Osteoblast (primary cell): ENCODE data around the gene AAMDC. TPM values are rescaled to one million over a fixed set of nuclear protein-coding genes. Genes with fewer than 3 reads are reported as not detected.

Source experiments
- DNase-seq: peaks from one replicate; pipeline ENCODE4 v3.0.0; 2011; ENCODE audit warnings: low spot score, mixed read lengths; ENCODE audit not compliant: insufficient read length; ENCODE audit errors: missing footprints
- H2AFZ ChIP-seq: 2 replicates; pipeline ENCODE4 v1.6.0; 2011; ENCODE audit warnings: mild to moderate bottlenecking, low read length
- H3K27ac ChIP-seq: 2 replicates; pipeline ENCODE4 v1.5.1; 2011; ENCODE audit warnings: mild to moderate bottlenecking, low read depth, low read length, moderate library complexity
- H3K27me3 ChIP-seq: 2 replicates; pipeline ENCODE4 v1.6.0; 2012; ENCODE audit warnings: mild to moderate bottlenecking, control low read depth, inconsistent platforms, low read length, moderate library complexity; ENCODE audit not compliant: insufficient read depth
- H3K36me3 ChIP-seq: 2 replicates; pipeline ENCODE4 v1.5.1; 2011; ENCODE audit warnings: mild to moderate bottlenecking, low read length, control low read depth, moderate library complexity; ENCODE audit not compliant: insufficient read depth
- H3K4me1 ChIP-seq: 2 replicates; pipeline ENCODE4 v1.5.1; 2011; ENCODE audit warnings: mild to moderate bottlenecking, low read length, control low read depth, moderate library complexity; ENCODE audit not compliant: insufficient read depth
- H3K4me2 ChIP-seq: 2 replicates; pipeline ENCODE4 v1.6.0; 2011; ENCODE audit warnings: mild to moderate bottlenecking, low read length; ENCODE audit not compliant: insufficient read depth
- H3K4me3 ChIP-seq: fragments of 200-600 bp; sonication (generic); 3 replicates; pipeline ENCODE4 v1.5.1; 2012; ENCODE audit warnings: mild to moderate bottlenecking, low read length, inconsistent platforms; ENCODE audit not compliant: insufficient read depth
- H3K79me2 ChIP-seq: 2 replicates; pipeline ENCODE4 v1.6.0; 2012; ENCODE audit warnings: mild to moderate bottlenecking, low read length, control low read depth, inconsistent platforms; ENCODE audit not compliant: insufficient read depth
- H3K9me3 ChIP-seq: 2 replicates; pipeline ENCODE4 v1.5.1; 2011; ENCODE audit warnings: low read depth, low read length, control low read depth
- H4K20me1 ChIP-seq: 2 replicates; pipeline ENCODE4 v1.6.0; 2012; ENCODE audit warnings: mild to moderate bottlenecking, low read length, control low read depth; ENCODE audit not compliant: insufficient read depth
- total RNA-seq: library from RNA; depleted of rRNA; stranded (reverse); fragments of >200 nt; gene quantifications from 2 replicates; pipeline ENCODE4 v1.2.3, GENCODE V29; 2012
- TF ChIP-seq, protein P1 (sequence below): IDR thresholded peaks from 2 replicates; pipeline ENCODE4 v1.5.1; 2011; ENCODE audit warnings: mild to moderate bottlenecking, low read depth, low read length, moderate library complexity; ENCODE audit errors: extremely low read depth

The AAMDC gene
- total RNA-seq, 1 donor, result 14.8 TPM

GRCh38 chr11:77799338-77799737 lies 21.6 kb upstream of the AAMDC start:
- TF ChIP-seq, protein P1, sequence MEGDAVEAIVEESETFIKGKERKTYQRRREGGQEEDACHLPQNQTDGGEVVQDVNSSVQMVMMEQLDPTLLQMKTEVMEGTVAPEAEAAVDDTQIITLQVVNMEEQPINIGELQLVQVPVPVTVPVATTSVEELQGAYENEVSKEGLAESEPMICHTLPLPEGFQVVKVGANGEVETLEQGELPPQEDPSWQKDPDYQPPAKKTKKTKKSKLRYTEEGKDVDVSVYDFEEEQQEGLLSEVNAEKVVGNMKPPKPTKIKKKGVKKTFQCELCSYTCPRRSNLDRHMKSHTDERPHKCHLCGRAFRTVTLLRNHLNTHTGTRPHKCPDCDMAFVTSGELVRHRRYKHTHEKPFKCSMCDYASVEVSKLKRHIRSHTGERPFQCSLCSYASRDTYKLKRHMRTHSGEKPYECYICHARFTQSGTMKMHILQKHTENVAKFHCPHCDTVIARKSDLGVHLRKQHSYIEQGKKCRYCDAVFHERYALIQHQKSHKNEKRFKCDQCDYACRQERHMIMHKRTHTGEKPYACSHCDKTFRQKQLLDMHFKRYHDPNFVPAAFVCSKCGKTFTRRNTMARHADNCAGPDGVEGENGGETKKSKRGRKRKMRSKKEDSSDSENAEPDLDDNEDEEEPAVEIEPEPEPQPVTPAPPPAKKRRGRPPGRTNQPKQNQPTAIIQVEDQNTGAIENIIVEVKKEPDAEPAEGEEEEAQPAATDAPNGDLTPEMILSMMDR, result no peak
- Histone ChIP-seq H3K4me2 (no peak overlapping the region), H3K4me1 (no peaks in the 10 kb centered on the region), H3K27me3 (no peaks in the 10 kb centered on the region), H3K4me3 (no peak overlapping the region), H3K9me3 (no peaks in the 10 kb centered on the region), H3K79me2 (peaks cover 97% of the 10 kb centered on the region), H2AFZ (no peak overlapping the region), H3K27ac (no peak overlapping the region), H3K36me3 (no peaks in the 10 kb centered on the region), H4K20me1 (peaks cover 80% of the 10 kb centered on the region)
- no peak for DNase-seq

GRCh38 chr11:77800449-77800848 lies 20.5 kb upstream of the AAMDC start:
- DNase-seq, result no peak
- peaks cover 97% of the 10 kb centered on the region for H3K79me2 ChIP-seq
- H4K20me1 ChIP-seq, result peaks cover 85% of the 10 kb centered on the region
- no peak overlapping the region for H3K4me2 ChIP-seq
- H3K27me3 ChIP-seq, result no peaks in the 10 kb centered on the region
- no peaks in the 10 kb centered on the region for H3K4me1 ChIP-seq
- H3K36me3 ChIP-seq, result no peaks in the 10 kb centered on the region
- H3K4me3 ChIP-seq, result no peak overlapping the region
- TF ChIP-seq, protein P1, result no peak
- no peaks in the 10 kb centered on the region for H3K9me3 ChIP-seq
- H2AFZ ChIP-seq, result no peak overlapping the region
- no peak overlapping the region for H3K27ac ChIP-seq

- Histone ChIP-seq H3K27ac (no peak overlapping the region), H3K4me3 (no peak overlapping the region), H3K4me2 (no peak overlapping the region), H4K20me1 (peaks cover 84% of the 10 kb centered on the region), H3K79me2 (peaks cover 97% of the 10 kb centered on the region), H2AFZ (no peak overlapping the region), H3K9me3 (no peaks in the 10 kb centered on the region), H3K36me3 (no peaks in the 10 kb centered on the region), H3K4me1 (no peaks in the 10 kb centered on the region), H3K27me3 (no peaks in the 10 kb centered on the region)
- TF ChIP-seq, protein P1, result no peak
- no peak for DNase-seq
Measured at GRCh38 chr11:77801477-77801876, 19.5 kb upstream of the AAMDC start.

GRCh38 chr11:77806415-77806814 lies 14.5 kb upstream of the AAMDC start:
- TF ChIP-seq, protein P1, result no peak
- H3K79me2 ChIP-seq, result peaks cover 94% of the 10 kb centered on the region
- DNase-seq, result no peak
- peaks cover 81% of the 10 kb centered on the region for H4K20me1 ChIP-seq
- H3K4me3 ChIP-seq, result no peak overlapping the region
- H3K27ac ChIP-seq, result no peak overlapping the region
- no peaks in the 10 kb centered on the region for H3K27me3 ChIP-seq
- H3K9me3 ChIP-seq, result no peaks in the 10 kb centered on the region
- H3K4me1 ChIP-seq, result peaks cover 2% of the 10 kb centered on the region
- H3K4me2 ChIP-seq, result no peak overlapping the region
- no peaks in the 10 kb centered on the region for H3K36me3 ChIP-seq
- H2AFZ ChIP-seq, result no peak overlapping the region
